ENCODE data around the gene GTF3C2. TPM values are rescaled to one million over a fixed set of nuclear protein-coding genes. Genes with fewer than 3 reads are reported as not detected.
A peak's percentile ranks its signal among the peaks of the same experiment; 100 is the strongest.

GTF3C2 gene
- total and polyA plus RNA-seq, 2 of the 13 experiments (the other 11 are each of a cell fraction or from before 2014, with no cell fraction given): 77.5 to 130 TPM

GRCh38 chr2:27320958-27321543 is 35.5 kb downstream of the GTF3C2 start (continued):
- peak in 1 of 2 experiments; percentile 74; a peak in 2 of 4 replicates for TF ChIP-seq REST (IDR thresholded peaks at IDR 0.05; ENCODE audit: borderline replicate concordance in 1 of 2, low read depth in 1 of 2, low read length in 2 of 2)
- TF ChIP-seq PLRG1 (conservative IDR thresholded peaks at IDR 0.05): no peak
- peak; percentile 77; the same call in 1 of the 2 replicates for TF ChIP-seq TSC22D2 (CRISPR knock-in tag; IDR thresholded peaks at IDR 0.05; ENCODE audit: borderline replicate concordance)
- TF ChIP-seq ZNF136 (CRISPR knock-in tag; IDR thresholded peaks at IDR 0.05; ENCODE audit: low read depth): peak; percentile 79
- no peak for TF ChIP-seq ZFYVE20 (CRISPR knock-in tag; IDR thresholded peaks at IDR 0.05; ENCODE audit: borderline replicate concordance, low read depth)
- TF ChIP-seq GFI1 (CRISPR knock-in tag; IDR thresholded peaks at IDR 0.05; ENCODE audit: borderline replicate concordance): peak; percentile 62; the same call in 1 of the 2 replicates
- no peak for TF ChIP-seq ZNF850 (CRISPR knock-in tag; conservative IDR thresholded peaks at IDR 0.05)
- peak; percentile 98 for TF ChIP-seq XRCC5 (optimal IDR thresholded peaks at IDR 0.05; ENCODE audit: low read length)
- peak; percentile 86 for TF ChIP-seq MIXL1 (CRISPR knock-in tag; IDR thresholded peaks at IDR 0.05)
- TF ChIP-seq LCORL (IDR thresholded peaks at IDR 0.05): no peak
- peak; percentile 94; the same call in 1 of the 2 replicates for TF ChIP-seq LCORL (CRISPR knock-in tag; IDR thresholded peaks at IDR 0.05)
- TF ChIP-seq HNRNPH1 (optimal IDR thresholded peaks at IDR 0.05; ENCODE audit: low read depth, low read length): no peak
- peak; percentile 86; the same call in 1 of the 2 replicates for TF ChIP-seq PRDM15 (CRISPR knock-in tag; IDR thresholded peaks at IDR 0.05)
- no peak for TF ChIP-seq TRIM22 (IDR thresholded peaks at IDR 0.05)
- TF ChIP-seq RAD51 (IDR thresholded peaks at IDR 0.05; ENCODE audit: borderline replicate concordance): no peak
- no peak for TF ChIP-seq ZNF761 (CRISPR knock-in tag; conservative IDR thresholded peaks at IDR 0.05)
- TF ChIP-seq ZNF343 (CRISPR knock-in tag; IDR thresholded peaks at IDR 0.05): no peak
- no peak for TF ChIP-seq SMYD3 (CRISPR knock-in tag; IDR thresholded peaks at IDR 0.05)
- TF ChIP-seq, protein P1, sequence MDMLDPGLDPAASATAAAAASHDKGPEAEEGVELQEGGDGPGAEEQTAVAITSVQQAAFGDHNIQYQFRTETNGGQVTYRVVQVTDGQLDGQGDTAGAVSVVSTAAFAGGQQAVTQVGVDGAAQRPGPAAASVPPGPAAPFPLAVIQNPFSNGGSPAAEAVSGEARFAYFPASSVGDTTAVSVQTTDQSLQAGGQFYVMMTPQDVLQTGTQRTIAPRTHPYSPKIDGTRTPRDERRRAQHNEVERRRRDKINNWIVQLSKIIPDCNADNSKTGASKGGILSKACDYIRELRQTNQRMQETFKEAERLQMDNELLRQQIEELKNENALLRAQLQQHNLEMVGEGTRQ (IDR thresholded peaks at IDR 0.05; ENCODE audit: low read depth, low read length): no peak
- TF ChIP-seq, protein P1 (CRISPR knock-in tag; IDR thresholded peaks at IDR 0.05; ENCODE audit: borderline replicate concordance): no peak
